ENCODE data around the gene MARK3.

Gene MARK3

DNA sequence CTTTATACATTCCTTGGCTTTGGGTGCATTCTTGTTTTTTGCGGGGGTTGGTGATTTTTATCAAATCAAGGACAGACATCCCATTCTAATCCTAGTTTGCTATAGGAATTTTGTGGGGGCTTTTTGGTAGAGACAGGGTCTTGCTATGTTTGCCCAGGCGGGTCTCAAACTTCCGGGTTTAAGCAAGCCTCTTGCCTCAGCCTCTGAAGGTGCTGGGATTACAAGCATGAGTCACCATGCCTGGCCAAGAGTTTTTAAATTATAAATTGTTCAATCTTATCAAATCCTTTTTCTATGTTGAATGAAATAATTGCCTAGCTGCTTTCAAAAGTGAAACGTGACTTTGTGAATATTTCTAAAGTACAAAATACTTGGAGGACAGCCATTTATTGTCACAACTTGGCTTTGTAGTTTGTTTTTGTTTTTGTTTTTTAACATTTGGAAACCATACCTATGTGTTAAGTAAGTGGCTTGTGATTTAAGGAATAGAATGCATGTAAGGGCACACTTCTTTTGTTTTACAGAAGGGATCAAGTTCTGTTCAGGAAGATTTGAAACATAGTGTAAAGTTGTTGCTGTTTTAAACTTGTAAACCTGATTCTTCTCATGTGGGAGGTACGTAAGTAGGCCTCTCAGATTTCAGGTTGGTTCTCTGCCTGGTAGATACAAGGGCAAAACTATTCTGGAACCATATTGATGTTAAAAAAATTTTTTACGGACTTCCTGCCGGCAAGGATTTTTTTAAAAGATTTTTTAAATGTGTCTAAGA is 13.4 kb downstream of the MARK3 start:
- DNase-seq = no peak

DNA sequence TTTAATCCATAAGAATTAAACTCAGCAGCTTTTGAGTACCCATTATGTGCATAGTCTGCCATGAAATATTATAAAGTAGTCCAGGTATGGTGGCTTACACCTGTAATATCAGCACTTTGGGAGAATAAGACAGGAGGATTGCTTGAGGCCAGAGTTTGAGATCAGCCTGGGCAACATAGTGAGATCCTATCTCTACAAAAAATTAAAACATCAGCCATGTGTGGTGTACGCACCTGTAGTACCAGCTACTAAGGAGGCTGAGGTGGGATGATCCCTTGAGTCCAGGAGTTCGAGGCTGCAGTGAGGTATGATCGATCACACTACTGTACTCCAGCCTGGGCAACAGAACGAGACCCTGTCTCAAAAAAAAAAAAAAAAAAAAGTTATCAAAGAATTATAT is 15.3 kb downstream of the MARK3 start:
- no peak for DNase-seq

DNA sequence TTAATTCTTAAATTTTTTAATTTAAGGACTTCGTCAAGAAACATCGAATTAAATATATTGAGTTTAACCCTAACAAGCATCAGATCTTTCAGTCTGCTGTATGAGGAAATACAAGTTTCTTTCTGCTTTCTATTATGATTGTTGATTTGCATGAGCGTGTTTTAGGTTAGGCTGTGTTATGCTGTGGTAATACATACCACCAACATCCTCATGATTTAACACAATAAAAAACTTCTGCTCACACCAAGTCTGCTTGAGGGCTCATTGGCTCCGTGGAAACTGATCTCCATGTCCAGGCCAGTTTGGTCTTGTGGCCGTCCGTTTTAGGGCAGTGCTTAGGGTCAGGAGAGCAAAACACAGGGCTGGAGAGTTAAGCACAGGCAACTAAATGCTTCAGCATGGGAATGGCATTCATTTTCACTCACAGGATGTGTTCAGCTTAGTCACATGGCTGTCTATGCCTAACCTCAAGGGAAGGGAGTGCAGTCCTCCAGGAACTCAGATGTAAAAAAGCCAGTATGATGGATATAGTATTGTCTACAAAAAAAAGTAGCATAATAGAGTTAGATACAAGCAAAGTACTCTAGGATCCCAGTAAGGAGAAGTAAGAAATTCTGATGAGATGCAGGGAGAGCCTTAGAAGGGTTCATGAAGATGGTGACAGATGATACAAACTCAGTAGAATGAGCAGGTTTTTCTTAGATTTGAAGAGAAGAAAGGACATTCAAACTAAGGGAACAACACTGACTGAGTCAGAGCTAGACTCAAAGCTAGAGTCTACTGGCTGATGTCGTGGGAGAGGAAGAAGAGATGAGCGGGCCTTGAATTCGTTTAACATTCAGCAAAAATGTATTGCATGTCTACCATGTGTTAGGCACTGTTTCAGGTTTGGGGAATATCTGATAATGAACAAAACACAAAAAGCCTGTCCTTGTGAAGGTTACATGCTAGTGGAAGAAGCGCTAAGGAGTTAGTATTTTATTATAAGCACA is 16.3 kb downstream of the MARK3 start:
- no peak for DNase-seq

DNA sequence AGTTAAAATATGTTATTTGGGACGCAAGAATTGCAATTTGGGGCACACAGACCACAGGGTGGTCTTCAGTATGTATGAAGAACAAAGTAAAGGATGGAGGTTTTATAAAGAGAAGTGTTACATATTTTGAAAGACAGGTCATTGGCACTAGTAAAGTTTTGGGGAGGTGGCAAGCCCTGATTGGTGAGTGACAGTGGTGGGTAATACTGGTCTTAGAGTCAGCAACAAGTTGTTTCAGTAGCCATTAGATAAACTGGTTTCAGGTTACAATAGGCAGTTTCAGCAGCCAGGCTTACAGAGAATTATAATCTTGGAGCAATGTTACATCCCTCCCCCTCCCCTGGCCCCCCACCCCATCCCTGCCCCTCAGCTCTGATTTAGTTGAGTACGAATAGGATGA is 17.5 kb downstream of the MARK3 start:
- DNase-seq = no peak

DNA sequence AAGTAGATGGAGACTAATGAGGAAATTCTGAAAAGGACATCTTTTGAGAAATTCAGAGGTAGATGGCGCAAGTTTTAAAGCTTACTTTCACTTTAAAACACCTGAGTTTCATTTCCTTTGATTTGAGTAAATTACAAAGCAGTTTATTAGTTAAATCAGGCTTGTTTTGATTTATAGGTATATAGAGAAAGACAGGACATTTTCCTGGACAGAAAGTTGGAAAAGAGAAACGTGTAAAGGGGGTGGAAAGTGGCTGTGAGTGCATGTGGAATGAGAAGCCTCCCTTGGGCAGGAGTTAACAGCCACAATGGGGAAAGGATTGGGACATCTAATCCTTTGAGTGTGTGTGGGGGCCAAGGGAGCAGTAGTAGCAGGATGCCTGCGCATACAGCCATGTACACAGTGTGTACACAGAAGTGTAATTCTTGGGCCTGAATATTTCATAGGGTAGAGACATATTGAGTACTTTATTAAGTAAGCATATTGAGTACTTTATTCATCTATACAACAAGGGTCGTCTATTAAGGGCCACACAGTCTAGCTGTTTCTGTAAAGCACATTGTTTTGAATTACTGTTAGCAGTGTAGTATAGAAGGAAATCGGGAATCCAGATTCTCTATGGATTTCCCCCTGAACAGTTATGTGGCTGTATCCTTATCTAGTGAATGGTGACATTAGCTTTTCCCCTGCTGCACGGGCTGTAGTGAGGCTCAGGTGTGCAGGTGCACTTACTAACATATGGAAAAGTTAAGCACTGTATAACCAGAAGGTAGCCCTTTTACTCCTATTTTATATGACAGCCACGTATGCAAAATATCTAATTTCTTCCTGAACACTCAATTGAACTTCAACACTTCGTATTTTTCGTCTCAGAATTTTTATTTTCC is 19.1 kb downstream of the MARK3 start:
- no peak for DNase-seq

DNA sequence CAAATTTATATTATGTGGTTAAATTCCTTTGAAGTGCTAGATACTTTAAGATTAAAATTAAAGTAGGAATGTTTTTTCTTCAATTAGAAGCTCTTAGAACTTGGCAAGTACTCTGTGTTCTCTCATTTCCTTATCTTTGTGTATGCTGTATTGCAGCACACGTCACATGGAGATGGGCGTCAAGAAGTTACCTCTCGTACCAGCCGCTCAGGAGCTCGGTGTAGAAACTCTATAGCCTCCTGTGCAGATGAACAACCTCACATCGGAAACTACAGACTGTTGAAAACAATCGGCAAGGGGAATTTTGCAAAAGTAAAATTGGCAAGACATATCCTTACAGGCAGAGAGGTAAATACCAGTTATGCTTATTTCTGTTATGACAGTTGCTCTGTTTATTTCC is 19.7 kb downstream of the MARK3 start:
- DNase-seq = no peak

DNA sequence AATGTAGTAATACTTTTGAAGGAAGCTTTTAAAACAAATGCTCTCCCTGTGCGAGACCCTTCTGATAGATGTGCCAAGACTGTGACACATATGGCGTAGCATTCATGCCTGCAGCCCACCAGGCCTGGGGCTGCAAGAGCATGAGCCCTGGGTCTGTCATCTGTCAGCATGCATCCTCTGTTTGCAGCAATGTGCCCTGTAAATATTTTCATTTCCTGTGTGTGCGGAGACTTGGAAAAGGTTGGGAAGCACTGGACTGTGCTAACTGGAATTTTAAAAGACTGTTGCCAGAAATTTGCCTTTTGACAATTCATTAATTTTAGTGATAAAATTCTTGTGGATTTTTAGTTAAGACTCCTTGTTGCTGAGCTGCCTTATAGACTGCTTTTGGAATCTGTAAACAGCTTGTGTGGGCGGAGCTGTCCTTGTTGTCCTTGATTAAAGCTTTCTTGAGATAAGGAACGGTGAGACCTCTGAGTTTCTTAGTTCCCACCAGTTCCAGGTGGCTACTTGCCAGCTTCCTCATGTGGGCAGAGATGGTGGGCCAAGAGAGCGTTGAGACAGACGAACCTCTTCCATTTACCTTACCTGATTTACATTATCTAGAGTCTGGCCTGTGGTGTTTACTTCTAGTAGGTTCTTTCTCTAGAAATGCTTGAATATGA is 23.4 kb downstream of the MARK3 start:
- no peak for DNase-seq

DNA sequence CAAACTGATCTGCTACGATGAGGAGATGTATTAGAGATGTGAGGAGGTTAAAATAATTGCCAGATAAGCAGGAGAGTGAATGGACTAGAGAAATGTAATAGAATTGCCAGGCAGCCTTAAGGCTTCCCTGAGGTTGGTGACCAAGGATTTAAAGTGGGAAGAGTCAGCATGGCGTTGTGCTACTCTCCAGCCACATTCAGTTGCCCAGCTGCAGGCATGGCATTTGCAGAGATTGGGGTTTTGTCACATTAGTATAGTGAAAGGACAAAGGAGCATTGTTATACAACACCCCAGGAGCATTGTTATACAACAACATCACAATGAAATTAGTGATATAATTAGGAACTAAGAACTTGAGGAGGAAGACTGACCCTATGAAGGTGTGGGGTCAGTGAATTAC is 31.7 kb downstream of the MARK3 start:
- peak in 1 of 2 donors; percentile 80 for DNase-seq

DNA sequence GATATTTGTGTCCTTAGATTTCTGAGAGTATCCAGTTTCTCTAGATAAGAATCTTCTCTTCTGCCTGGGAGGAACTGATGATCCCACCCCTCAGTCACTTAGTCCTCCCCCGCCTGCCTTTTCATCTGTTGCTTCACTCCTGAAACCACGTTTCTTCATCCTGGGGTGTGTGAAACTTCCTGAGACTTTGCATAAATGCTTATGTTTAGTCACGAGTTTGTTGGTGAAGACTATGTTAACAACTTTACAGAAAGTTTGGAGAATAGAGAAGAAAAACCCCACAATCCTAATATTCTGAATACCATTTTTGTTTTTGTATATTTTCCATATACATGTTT is 33.2 kb downstream of the MARK3 start:
- no peak for DNase-seq

DNA sequence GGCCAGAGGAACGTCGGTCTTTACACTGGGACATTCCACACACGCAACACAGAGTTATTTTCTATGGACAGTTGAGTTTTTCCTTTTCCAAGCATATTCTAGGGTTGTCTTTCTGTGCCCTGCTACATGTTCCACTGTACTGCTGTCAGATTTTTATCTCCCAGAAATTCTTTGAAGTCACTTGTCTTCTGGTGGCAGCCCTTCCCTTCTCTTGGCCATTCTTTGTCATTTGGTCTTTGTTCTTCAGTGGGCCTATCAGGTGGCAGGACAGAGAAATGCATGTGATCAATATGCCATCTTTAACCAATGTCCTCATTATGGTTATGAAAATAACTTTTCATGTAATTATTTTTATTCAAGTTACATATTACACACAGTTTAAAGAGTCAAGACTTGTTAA is 36.3 kb downstream of the MARK3 start:
- no peak for DNase-seq

DNA sequence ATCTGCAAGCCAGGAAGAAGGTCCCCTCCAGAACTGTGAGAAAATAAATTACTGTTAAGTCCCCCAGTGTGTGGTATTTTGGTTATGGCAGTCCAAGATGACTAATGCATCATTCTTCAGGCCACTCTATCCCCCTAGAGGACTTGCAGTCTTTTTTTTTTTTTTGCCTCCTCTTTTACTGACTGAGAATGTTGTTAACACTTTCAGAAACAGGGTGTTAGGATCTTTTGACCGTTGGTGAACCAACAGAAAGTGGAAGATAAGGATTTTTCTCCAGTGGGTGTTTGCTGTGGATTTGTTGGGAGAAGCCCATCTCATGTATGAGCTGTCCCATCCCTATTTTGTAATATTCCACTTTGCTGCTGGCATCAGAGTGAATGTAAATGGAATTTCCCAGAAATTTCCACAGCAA is 37.8 kb downstream of the MARK3 start:
- DNase-seq = no peak

DNA sequence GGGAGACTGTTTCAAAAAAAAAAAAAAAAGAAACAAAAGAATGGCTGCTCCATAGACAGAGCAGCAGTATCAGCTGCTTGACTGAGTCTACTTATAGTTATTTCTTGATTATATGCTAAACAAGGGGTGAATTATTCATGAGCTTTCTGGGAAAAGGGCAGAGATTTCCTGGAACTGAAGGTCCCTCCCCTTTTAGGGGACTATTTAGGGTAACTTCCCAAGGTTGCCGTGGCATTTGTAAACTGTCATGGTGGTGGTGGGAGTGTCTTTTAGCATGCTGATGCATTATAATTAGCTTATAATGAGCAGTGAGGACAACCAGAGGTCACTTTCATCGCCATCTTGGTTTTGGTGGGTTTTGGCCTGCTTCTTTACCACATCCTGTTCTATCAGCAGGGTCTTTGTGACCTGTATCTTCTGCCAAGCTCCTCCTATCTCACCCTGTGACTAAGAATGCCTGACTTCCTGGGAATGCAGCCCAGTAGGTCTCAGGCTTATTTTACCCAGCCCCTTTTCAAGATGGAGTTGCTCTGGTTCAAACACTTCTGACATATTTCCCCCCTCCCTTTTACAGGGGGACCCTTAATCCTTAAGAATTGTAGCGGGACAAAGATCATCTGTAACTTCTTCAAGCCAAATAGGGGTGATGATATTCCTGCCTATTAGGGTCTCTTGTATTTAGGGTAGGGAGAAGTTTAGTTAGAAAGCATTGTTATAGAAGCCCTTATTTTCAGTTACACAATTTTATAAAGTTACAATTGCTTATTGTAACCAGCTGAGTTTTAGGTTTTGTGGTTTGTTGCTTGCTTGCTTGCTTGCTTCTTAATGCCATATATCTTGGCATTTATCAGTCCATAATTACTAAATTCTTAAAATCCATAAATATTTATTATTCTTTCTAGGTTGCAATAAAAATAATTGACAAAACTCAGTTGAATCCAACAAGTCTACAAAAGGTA is 42.5 kb downstream of the MARK3 start:
- DNase-seq = no peak

DNA sequence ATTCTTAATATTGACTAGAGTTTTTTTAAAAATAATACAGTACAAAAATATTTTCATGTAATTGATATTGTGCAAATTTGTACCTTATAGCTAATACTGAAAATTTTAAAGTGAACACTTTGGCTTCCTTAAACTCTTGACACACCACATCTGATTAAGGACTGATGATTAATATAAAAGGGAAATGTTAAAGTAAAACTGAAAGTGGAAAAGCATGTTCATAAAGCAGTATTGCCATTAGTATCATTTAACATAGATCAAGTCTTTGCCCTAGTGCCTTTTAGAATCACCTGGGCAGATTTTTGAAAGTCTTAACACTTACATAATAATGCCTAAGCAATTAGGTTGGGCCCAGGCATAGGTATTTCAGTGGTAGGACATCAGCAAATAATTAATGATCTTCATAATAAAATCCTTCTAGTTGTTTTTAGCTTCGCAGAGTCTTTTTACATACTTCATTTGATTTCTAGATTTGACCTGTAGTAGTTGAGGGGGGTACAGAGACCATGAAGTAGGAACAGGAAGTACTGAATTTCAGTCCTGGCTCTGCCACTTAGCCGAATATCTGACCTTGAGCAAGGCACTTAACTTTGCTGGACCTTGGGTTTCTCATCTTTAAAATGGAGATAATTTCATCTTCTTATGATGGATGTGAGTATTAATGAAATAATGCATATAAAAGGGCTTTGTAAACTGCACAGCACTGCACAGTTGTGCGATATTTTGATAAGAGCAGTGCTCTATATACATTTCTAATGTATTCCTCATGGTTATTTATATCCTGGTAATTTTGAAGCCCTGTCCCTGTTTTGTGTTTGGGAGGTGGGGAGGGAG is 43.7 kb downstream of the MARK3 start:
- no peak for DNase-seq

DNA sequence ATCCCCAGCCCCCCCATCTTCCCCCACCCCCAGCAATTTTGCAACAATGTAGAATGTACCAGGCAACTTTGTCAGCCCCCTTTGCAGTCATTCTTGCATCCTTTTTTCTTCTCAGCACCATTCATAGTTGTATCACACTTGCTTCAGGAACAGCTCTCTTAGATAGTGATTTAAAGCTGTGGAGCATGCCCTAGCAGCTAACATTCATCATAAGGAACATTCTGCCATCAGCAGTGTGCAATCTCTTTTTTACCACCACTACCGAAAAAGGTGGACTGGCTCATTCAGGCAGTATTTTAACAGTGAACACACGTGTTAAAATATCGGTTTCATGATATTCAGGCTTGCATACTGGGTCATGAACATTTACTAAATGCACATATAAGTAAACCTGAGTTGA is 45.1 kb downstream of the MARK3 start:
- DNase-seq = no peak

DNA sequence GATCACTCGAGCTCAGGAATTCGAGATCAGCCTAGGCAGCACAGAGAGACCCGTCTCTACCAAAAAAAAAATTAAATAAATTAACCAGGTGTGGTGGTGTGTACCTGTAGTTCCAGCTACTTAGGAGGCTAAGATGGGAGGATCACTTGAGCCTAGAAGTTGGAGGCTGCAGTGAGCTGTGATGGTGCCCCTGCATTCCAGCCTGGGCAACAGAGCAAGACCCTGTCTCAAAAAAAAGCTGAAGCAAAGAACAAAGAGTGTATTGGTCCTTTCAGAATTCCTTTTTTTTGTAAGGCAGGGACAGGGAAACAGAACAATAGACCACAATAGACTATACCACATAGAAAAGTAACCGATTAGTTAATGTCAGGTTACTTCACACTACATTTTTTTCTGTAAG is 47.4 kb downstream of the MARK3 start:
- no peak for DNase-seq

DNA sequence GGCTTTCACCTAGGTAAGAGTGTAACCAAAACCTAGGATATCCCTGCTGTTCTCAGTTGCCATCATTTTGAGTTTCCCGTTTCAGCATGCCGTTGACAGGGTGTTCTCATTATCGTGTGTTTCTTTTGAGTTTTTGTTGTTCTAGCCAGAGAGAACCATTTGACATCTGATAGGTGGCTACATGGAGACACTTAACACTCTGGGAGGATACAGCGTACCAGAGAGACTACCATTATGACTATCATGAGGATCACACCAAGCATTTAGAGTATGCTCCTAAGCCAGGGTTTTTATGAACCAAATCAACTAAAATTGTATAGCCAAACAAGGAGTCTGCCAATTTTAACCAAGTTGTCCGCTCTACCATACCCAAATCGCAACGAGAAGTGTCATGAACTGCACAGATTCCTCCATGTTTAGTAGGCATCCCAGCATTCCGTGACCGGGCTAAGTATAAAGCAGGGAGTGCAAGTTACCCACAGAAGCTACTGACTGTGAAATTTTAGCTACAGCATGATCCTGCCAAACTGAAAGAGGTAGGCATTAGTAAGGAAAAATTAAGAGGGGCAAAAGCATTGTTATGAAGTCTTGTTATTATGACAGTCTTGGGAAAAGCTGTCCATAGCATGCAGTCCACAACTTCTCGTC is 48.8 kb downstream of the MARK3 start:
- no peak for DNase-seq

DNA sequence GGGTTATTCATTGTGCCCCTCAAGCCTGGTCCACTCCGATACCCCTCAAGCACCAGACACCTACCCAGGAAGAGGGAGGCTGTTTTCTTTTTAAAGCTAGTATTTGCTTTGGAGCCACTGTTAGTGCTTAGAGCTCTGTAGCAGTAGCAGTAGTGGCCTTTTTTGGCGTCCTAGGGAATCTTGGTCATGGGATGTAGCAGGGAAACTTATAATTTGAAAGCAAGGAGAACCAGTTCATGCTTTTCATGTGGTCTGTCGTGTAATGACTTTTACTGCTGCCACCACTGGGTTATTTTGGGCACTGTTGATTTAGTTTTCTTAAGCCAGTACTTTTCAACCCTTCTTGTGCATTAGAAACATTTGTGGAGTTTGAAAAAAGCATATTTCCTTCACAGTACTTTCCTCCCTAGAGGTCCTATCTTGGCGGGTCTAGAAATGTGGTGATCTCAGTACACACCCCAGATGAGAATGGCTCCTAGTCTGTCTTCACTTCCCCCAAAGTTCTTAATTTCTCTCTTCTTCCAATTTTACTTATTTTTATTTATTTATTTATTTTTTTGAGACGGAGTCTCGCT is 49.7 kb downstream of the MARK3 start:
- no peak for DNase-seq

DNA sequence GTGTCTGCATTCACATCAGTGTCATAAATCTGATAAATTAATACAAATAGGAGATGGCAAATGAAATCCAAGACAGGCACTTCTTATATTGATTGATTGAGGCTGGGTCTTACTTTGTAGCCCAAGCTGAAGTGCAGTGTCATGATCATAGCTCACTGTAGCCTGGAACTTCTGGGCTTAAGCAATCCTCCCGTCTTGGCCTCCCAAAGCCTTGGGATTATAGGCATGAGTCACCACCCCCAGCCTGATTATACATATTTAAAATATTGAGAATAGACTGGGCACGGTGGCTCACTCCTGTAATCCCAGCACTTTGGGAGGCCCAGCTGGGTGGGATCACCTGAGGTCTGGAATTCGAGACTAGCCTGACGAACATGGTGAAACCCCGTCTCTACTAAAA is 51.3 kb downstream of the MARK3 start:
- no peak for DNase-seq

DNA sequence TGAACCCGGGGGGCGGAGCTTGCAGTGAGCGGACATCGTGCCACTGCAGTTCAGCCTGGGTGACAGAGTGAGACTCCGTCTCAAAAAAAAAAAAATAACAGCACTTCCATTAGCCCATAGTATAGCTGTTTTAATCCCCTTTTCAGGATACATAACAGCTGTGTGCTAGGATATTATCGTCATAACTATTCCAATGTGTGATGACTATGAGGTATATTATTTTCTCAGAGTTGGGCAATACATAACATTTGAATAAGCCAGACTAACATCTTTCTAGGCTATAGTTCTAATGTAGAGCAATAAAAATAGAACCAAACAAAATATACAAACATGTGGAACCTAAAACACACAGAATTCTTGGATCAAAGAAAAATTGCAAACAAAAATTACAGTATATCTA is 57.1 kb downstream of the MARK3 start:
- no peak for DNase-seq

DNA sequence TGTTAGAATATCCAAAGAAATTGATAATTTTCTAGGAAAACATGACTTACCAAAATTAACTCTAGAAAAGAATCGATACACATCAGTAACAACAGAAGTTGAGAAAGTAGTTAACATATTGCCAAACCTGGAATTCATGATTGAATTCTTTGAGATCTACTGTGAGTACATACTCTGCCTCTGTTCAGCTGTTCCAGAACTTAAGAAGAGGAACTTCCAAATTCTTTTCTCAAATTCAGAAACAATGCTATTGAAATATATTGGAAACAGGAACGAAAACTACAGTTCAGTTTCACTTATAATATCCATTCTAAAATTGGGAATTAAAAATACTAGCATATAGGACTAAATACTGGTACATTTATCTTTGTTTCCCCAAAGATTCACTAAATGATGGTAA is 57.9 kb downstream of the MARK3 start:
- DNase-seq = no peak

Data from hippocampal formation (tissue), 2 donors.